HG03460 (cell line): ENCODE measurements around the gene THSD7B.

Experiments used
- ATAC-seq: cut with Tn5 transposase; IDR thresholded peaks from one replicate; pipeline ENCODE4 v1.9.1; 2021; ENCODE audit not compliant: unreplicated experiment

Gene THSD7B

GRCh38 chr2:137118140-137118539, 352.8 kb downstream of the THSD7B start:
- no peak for ATAC-seq

- ATAC-seq = no peak
Observed at GRCh38 chr2:137123226-137123625, 357.9 kb downstream of the THSD7B start.

- no peak for ATAC-seq
Observed at GRCh38 chr2:137133225-137133624, 367.9 kb downstream of the THSD7B start.

- ATAC-seq = no peak
Observed at GRCh38 chr2:137138263-137138662, 372.9 kb downstream of the THSD7B start.

- no peak for ATAC-seq
Observed at GRCh38 chr2:137151731-137152130, 386.4 kb downstream of the THSD7B start.

GRCh38 chr2:137154946-137155345, 389.6 kb downstream of the THSD7B start:
- ATAC-seq = no peak

- no peak for ATAC-seq
Observed at GRCh38 chr2:137155356-137156104, 390.2 kb downstream of the THSD7B start.

- no peak for ATAC-seq
Observed at GRCh38 chr2:137156221-137156844, 391.0 kb downstream of the THSD7B start.

GRCh38 chr2:137157851-137158250, 392.5 kb downstream of the THSD7B start:
- ATAC-seq = no peak

- no peak for ATAC-seq
Observed at GRCh38 chr2:137161250-137161649, 395.9 kb downstream of the THSD7B start.

- no peak for ATAC-seq
Observed at GRCh38 chr2:137165968-137166367, 400.6 kb downstream of the THSD7B start.

GRCh38 chr2:137167651-137168050, 402.3 kb downstream of the THSD7B start:
- no peak for ATAC-seq

GRCh38 chr2:137168552-137168951, 403.2 kb downstream of the THSD7B start:
- ATAC-seq = no peak

GRCh38 chr2:137172162-137172561, 406.8 kb downstream of the THSD7B start:
- no peak for ATAC-seq

- ATAC-seq = peak; percentile 92
Observed at GRCh38 chr2:137173463-137173862, 408.1 kb downstream of the THSD7B start.

- no peak for ATAC-seq
Observed at GRCh38 chr2:137175246-137175645, 409.9 kb downstream of the THSD7B start.

GRCh38 chr2:137178951-137179377, 413.6 kb downstream of the THSD7B start:
- no peak for ATAC-seq

GRCh38 chr2:137179542-137179941, 414.2 kb downstream of the THSD7B start:
- no peak for ATAC-seq

- ATAC-seq = no peak
Observed at GRCh38 chr2:137180012-137180411, 414.7 kb downstream of the THSD7B start.

GRCh38 chr2:137181370-137181769, 416.0 kb downstream of the THSD7B start:
- ATAC-seq = no peak

GRCh38 chr2:137182071-137182470, 416.7 kb downstream of the THSD7B start:
- no peak for ATAC-seq

GRCh38 chr2:137183206-137183898, 418.0 kb downstream of the THSD7B start:
- no peak for ATAC-seq
